Stomach (tissue), 4 donors: ENCODE data around the gene ACBD3.

ENCODE experiments used
- POLR2A ChIP-seq, 4 donors: fragments of 450-650 bp; IDR thresholded peaks; one replicate each; pipeline ENCODE4 v1.6.1; 2016; ENCODE audit warnings: antibody characterized with exemption in 4 of 4, control low read depth in 2 of 4, mild to moderate bottlenecking in 1 of 4, moderate library complexity in 1 of 4
- TF ChIP-seq, protein P1 (sequence below), 7 experiments: fragments of 450-650 bp in 4 of 7; fragments of 200-600 bp in 3 of 7; sonication (generic) in 3 of 7; IDR thresholded peaks; one replicate each; pipeline ENCODE4 v1.5.1; 2016 to 2019; ENCODE audit warnings: antibody characterized with exemption in 7 of 7, control low read depth in 2 of 7, mild to moderate bottlenecking in 1 of 7

DNA sequence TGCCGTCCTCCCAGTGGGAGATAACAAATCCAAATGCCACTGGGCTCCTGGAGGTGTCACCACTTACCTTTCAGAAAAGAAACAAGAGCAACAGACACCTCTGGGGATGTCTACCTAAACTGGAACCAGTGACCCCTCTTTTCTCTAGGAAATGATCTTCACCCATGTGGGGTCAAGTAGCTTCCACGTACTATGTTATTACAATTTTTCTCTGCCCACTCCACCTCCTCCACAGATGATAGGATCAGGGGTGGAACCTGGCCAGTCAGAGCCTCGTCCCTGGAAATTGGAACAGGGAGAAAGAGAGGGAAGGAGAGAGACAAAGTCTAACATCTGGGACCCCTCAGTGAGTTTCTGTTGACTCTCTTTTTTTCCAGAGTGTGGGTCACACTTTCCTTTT, 73.9 kb downstream of the ACBD3 start:
- TF ChIP-seq, protein P1, sequence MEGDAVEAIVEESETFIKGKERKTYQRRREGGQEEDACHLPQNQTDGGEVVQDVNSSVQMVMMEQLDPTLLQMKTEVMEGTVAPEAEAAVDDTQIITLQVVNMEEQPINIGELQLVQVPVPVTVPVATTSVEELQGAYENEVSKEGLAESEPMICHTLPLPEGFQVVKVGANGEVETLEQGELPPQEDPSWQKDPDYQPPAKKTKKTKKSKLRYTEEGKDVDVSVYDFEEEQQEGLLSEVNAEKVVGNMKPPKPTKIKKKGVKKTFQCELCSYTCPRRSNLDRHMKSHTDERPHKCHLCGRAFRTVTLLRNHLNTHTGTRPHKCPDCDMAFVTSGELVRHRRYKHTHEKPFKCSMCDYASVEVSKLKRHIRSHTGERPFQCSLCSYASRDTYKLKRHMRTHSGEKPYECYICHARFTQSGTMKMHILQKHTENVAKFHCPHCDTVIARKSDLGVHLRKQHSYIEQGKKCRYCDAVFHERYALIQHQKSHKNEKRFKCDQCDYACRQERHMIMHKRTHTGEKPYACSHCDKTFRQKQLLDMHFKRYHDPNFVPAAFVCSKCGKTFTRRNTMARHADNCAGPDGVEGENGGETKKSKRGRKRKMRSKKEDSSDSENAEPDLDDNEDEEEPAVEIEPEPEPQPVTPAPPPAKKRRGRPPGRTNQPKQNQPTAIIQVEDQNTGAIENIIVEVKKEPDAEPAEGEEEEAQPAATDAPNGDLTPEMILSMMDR (IDR thresholded peaks at IDR 0.05) = no peak
- no peak for TF ChIP-seq POLR2A (IDR thresholded peaks at IDR 0.05)
